Peyer's patch (tissue), 4 donors: ENCODE measurements around the gene TPP2.

Source experiments
- POLR2A ChIP-seq, 2 donors: fragments of 450-650 bp; IDR thresholded peaks; one replicate each; pipeline ENCODE4 v1.5.1; 2017; ENCODE audit warnings: antibody characterized with exemption in 2 of 2, mild to moderate bottlenecking in 2 of 2, moderate library complexity in 2 of 2
- TF ChIP-seq, protein P1 (sequence below), 6 experiments: fragments of 450-650 bp in 4 of 6; fragments of 200-600 bp in 2 of 6; sonication (generic) in 1 of 6; IDR thresholded peaks; one replicate each; pipeline ENCODE4 v1.5.1; 2017 to 2019; ENCODE audit warnings: antibody characterized with exemption in 6 of 6, mild to moderate bottlenecking in 3 of 6, moderate library complexity in 1 of 6

DNA sequence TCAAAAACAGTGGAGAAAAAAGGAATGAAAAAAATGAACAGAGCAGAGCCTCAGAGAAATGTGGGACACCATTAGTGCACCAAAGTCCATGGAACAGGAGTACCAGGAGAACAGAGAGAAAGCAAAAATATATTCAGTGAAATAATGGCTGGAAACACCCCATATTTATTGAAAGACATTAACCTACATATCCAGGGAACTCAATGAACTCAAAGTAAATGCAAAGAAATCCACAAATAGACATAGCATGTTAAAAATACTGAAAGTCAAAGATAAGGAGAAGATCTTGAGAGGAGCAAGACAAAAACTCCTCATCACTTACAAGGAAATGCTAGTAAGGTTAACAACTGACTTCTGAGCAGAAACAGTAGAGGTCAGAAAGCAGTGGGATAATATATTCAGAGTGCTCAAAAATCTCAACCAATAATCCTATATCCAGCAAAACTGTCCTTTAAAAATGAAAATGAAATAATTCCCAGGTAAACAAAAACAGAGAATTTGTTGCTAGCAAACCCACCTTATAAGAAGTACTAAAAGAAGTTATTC is 62.5 kb downstream of the TPP2 start:
- TF ChIP-seq, protein P1, sequence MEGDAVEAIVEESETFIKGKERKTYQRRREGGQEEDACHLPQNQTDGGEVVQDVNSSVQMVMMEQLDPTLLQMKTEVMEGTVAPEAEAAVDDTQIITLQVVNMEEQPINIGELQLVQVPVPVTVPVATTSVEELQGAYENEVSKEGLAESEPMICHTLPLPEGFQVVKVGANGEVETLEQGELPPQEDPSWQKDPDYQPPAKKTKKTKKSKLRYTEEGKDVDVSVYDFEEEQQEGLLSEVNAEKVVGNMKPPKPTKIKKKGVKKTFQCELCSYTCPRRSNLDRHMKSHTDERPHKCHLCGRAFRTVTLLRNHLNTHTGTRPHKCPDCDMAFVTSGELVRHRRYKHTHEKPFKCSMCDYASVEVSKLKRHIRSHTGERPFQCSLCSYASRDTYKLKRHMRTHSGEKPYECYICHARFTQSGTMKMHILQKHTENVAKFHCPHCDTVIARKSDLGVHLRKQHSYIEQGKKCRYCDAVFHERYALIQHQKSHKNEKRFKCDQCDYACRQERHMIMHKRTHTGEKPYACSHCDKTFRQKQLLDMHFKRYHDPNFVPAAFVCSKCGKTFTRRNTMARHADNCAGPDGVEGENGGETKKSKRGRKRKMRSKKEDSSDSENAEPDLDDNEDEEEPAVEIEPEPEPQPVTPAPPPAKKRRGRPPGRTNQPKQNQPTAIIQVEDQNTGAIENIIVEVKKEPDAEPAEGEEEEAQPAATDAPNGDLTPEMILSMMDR (IDR thresholded peaks at IDR 0.05) = no peak
- no peak for TF ChIP-seq POLR2A (IDR thresholded peaks at IDR 0.05)
